HL-60 (cell line): ENCODE results near the gene SPDYE3.
"Not testable (repeated sequence)": the region's sequence is repeated elsewhere in the genome, so short reads cannot be mapped to it uniquely, and the experiment has no call there.

Experiments
- CTCF ChIP-seq: IDR thresholded peaks from one replicate; pipeline ENCODE4 v1.5.1; 2011; ENCODE audit warnings: low read length, control low read depth, inconsistent platforms; ENCODE audit not compliant: insufficient read depth
- GABPA ChIP-seq: IDR thresholded peaks from 2 replicates; pipeline ENCODE4 v1.6.1; 2012; ENCODE audit warnings: low read depth
- POLR2AphosphoS5 ChIP-seq: IDR thresholded peaks from 2 replicates; pipeline ENCODE4 v1.6.1; 2012; ENCODE audit warnings: low read depth
- REST ChIP-seq: IDR thresholded peaks from 2 replicates; pipeline ENCODE4 v1.6.1; 2012; ENCODE audit warnings: low read depth; ENCODE audit not compliant: insufficient replicate concordance

- TF ChIP-seq CTCF, POLR2AphosphoS5, GABPA, REST: not testable (repeated sequence)
Observed at GRCh38 chr7:100338083-100338696, 30.7 kb downstream of the SPDYE3 start.
